HepG2 (cell line): ENCODE data around the gene FBXW4. TPM values are rescaled to one million over a fixed set of nuclear protein-coding genes. Genes with fewer than 3 reads are reported as not detected.
A peak's percentile ranks its signal among the peaks of the same experiment; 100 is the strongest.

Source experiments
- EZH2 ChIP-seq: conservative IDR thresholded peaks from 2 replicates; pipeline ENCODE4 v1.6.1; 2012; ENCODE audit warnings: mild to moderate bottlenecking, low read depth, low read length, moderate library complexity
- FOSL2 ChIP-seq: sonication (generic); formaldehyde crosslinking; IDR thresholded peaks from 2 replicates; pipeline ENCODE4 v1.4.0; 2020; ENCODE audit warnings: missing genetic modification reagents
- JDP2 ChIP-seq: sonication (generic); formaldehyde crosslinking; IDR thresholded peaks from 2 replicates; pipeline ENCODE4 v1.8.1; 2022; ENCODE audit warnings: missing genetic modification reagents, borderline replicate concordance
- NBN ChIP-seq: fragments of 450-650 bp; conservative IDR thresholded peaks from 2 replicates; pipeline ENCODE4 v1.6.1; 2017
- NFE2 ChIP-seq: sonication (generic); formaldehyde crosslinking; IDR thresholded peaks from 2 replicates; pipeline ENCODE4 v1.4.0; 2020; ENCODE audit warnings: missing genetic modification reagents
- PITX1 ChIP-seq: sonication (generic); formaldehyde crosslinking; IDR thresholded peaks from 2 replicates; pipeline ENCODE4 v1.5.1; 2020; ENCODE audit warnings: mild to moderate bottlenecking, missing genetic modification reagents
- RXRB ChIP-seq: IDR thresholded peaks from 2 replicates; pipeline ENCODE4 v1.6.1; 2016; ENCODE audit warnings: borderline replicate concordance, missing genetic modification reagents, missing compliant biosample characterization
- TBP ChIP-seq: sonication (generic); formaldehyde crosslinking; IDR thresholded peaks from 2 replicates; pipeline ENCODE4 v1.5.0; 2020; ENCODE audit warnings: missing genetic modification reagents
- ZNF124 ChIP-seq: sonication (generic); formaldehyde crosslinking; IDR thresholded peaks from 2 replicates; pipeline ENCODE4 v1.4.0; 2020; ENCODE audit warnings: missing genetic modification reagents
- ZNF251 ChIP-seq: sonication (generic); formaldehyde crosslinking; IDR thresholded peaks from 2 replicates; pipeline ENCODE4 v1.9.0; 2021; ENCODE audit warnings: mild to moderate bottlenecking, missing genetic modification reagents
- ZNF510 ChIP-seq: sonication (generic); formaldehyde crosslinking; IDR thresholded peaks from 2 replicates; pipeline ENCODE4 v1.4.0; 2020; ENCODE audit warnings: low read depth, mild to moderate bottlenecking, missing genetic modification reagents
- ZNF768 ChIP-seq: sonication (generic); formaldehyde crosslinking; IDR thresholded peaks from 2 replicates; pipeline ENCODE4 v1.4.0; 2020; ENCODE audit warnings: missing genetic modification reagents
- ZNF776 ChIP-seq: sonication (generic); formaldehyde crosslinking; IDR thresholded peaks from 2 replicates; pipeline ENCODE4 v1.4.0; 2020; ENCODE audit warnings: mild to moderate bottlenecking, missing genetic modification reagents
- ZSCAN25 ChIP-seq: sonication (generic); formaldehyde crosslinking; IDR thresholded peaks from 2 replicates; pipeline ENCODE4 v1.8.0; 2022; ENCODE audit warnings: mild to moderate bottlenecking, missing genetic modification reagents
- polyA plus RNA-seq, 8 experiments: library from polyadenylated mRNA; depleted of rRNA in 3 of 8; stranded (reverse) in 7 of 8; unstranded in 1 of 8; fragments of >200 nt; fragmentation: Illumina TruSeq in 4 of 8; extraction: Trizol in 4 of 8; gene quantifications; 2 replicates each; pipeline versions ENCODE4 v1.2.1 to v1.2.3, GENCODE V29; 2011 to 2016; ENCODE audit warnings: low read depth in 4 of 8, missing spikeins in 1 of 8, mixed read lengths in 1 of 8; ENCODE audit not compliant: insufficient read depth in 1 of 8
- total RNA-seq, 5 experiments: library from RNA; depleted of rRNA; stranded (reverse); fragments of >200 nt; fragmentation: Illumina TruSeq; extraction: Trizol; gene quantifications; 2 replicates each; pipeline ENCODE4 v1.2.3, GENCODE V29; 2016; ENCODE audit warnings: low read depth in 1 of 5
- TF ChIP-seq, protein P1 (sequence below): sonication (generic); formaldehyde crosslinking; IDR thresholded peaks from 2 replicates; pipeline ENCODE4 v1.8.0; 2022; ENCODE audit warnings: mild to moderate bottlenecking, missing genetic modification reagents, moderate library complexity
- TF ChIP-seq, protein P2 (sequence below): sonication (generic); formaldehyde crosslinking; IDR thresholded peaks from 2 replicates; pipeline ENCODE4 v1.4.0; 2020; ENCODE audit warnings: low read depth, missing genetic modification reagents
- TF ChIP-seq, protein P3 (sequence below): sonication (generic); formaldehyde crosslinking; IDR thresholded peaks from 2 replicates; pipeline ENCODE4 v1.4.0; 2020; ENCODE audit warnings: missing genetic modification reagents
- TF ChIP-seq, protein P4 (sequence below): sonication (generic); formaldehyde crosslinking; IDR thresholded peaks from 2 replicates; pipeline ENCODE4 v1.8.0; 2022; ENCODE audit warnings: missing genetic modification reagents, mild to moderate bottlenecking, borderline replicate concordance
- TF ChIP-seq, protein P5 (sequence below): sonication (generic); formaldehyde crosslinking; IDR thresholded peaks from 2 replicates; pipeline ENCODE4 v1.4.0; 2020; ENCODE audit warnings: mild to moderate bottlenecking, missing genetic modification reagents
- TF ChIP-seq, protein P6 (sequence below): sonication (generic); formaldehyde crosslinking; conservative IDR thresholded peaks from 2 replicates; pipeline ENCODE4 v1.8.0; 2022; ENCODE audit warnings: low read depth, missing genetic modification reagents

FBXW4 gene
- total and polyA plus RNA-seq, 2 of the 13 experiments (the other 11 are each of a cell fraction or from before 2014, with no cell fraction given) = 23.5 to 33.7 TPM

DNA sequence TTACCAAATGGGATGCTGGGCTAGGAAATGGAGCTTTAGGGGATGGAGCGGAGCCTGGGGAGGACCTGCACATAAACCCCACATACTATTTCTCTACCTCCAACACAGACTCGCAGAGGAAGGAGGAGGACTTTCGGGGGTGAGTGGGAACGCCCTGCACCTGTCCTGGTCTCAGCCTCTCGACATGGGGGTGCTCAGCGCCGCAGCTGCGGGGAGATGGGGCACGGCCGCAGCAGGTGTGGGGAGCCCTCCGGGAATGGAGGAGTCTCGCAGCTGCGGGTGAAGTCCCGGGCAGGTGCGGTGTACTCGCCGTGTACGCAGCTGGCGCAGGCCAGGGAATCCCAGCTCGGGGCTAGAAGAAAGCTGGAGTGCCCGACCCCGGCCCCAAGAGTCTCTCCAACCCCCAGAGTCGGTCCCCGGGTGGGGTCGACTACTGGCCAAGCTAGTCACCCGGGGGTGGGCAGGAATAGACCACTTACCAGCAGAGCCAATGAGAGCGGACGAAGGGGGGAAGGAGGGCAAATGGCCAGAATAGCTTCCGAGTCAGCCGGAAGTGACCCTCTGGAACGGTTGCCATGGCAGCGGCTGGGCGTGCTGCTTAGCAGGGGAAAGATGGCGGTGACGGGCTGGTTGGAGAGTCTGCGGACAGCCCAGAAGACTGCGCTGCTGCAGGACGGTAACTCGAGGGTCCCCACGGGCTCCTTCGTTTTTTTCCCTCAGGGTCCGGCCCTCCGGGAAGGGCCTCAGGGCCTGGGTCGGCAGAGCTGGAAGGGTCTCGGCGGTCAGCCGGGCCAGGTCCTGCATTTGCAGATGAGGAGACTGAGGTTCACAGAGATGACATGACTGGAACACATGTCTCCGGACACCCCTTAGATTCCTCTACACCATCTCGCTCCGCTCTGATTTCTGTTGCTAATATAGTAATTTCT is 107.0 kb downstream of the FBXW4 start, which contains the start of the genes DPCD and POLL (continued):
- TF ChIP-seq, protein P1, sequence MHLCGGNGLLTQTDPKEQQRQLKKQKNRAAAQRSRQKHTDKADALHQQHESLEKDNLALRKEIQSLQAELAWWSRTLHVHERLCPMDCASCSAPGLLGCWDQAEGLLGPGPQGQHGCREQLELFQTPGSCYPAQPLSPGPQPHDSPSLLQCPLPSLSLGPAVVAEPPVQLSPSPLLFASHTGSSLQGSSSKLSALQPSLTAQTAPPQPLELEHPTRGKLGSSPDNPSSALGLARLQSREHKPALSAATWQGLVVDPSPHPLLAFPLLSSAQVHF = no peak
- TF ChIP-seq, protein P2, sequence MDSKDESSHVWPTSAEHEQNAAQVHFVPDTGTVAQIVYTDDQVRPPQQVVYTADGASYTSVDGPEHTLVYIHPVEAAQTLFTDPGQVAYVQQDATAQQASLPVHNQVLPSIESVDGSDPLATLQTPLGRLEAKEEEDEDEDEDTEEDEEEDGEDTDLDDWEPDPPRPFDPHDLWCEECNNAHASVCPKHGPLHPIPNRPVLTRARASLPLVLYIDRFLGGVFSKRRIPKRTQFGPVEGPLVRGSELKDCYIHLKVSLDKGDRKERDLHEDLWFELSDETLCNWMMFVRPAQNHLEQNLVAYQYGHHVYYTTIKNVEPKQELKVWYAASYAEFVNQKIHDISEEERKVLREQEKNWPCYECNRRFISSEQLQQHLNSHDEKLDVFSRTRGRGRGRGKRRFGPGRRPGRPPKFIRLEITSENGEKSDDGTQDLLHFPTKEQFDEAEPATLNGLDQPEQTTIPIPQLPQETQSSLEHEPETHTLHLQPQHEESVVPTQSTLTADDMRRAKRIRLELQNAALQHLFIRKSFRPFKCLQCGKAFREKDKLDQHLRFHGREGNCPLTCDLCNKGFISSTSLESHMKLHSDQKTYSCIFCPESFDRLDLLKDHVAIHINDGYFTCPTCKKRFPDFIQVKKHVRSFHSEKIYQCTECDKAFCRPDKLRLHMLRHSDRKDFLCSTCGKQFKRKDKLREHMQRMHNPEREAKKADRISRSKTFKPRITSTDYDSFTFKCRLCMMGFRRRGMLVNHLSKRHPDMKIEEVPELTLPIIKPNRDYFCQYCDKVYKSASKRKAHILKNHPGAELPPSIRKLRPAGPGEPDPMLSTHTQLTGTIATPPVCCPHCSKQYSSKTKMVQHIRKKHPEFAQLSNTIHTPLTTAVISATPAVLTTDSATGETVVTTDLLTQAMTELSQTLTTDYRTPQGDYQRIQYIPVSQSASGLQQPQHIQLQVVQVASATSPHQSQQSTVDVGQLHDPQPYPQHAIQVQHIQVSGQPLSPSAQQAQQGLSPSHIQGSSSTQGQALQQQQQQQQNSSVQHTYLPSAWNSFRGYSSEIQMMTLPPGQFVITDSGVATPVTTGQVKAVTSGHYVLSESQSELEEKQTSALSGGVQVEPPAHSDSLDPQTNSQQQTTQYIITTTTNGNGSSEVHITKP (CRISPR knock-in tag) = peak; percentile 87; the same call in 1 of the 2 replicates
- TF ChIP-seq PITX1 (CRISPR knock-in tag) (peak; percentile 69; the same call in 1 of the 2 replicates), NFE2 (CRISPR knock-in tag) (no peak), RXRB (CRISPR knock-in tag) (no peak), ZNF776 (CRISPR knock-in tag) (no peak; the same call in 1 of the 2 replicates), FOSL2 (peak; percentile 37; the same call in 1 of the 2 replicates), TBP (CRISPR knock-in tag) (no peak), ZSCAN25 (CRISPR knock-in tag) (peak; percentile 64; the same call in 1 of the 2 replicates), NBN (no peak), ZNF510 (CRISPR knock-in tag) (no peak), ZNF251 (no peak), ZNF124 (no peak; the same call in 1 of the 2 replicates), EZH2 (no peak), ZNF768 (CRISPR knock-in tag) (peak; percentile 14; the same call in 1 of the 2 replicates), JDP2 (CRISPR knock-in tag) (no peak)
- TF ChIP-seq, protein P3, sequence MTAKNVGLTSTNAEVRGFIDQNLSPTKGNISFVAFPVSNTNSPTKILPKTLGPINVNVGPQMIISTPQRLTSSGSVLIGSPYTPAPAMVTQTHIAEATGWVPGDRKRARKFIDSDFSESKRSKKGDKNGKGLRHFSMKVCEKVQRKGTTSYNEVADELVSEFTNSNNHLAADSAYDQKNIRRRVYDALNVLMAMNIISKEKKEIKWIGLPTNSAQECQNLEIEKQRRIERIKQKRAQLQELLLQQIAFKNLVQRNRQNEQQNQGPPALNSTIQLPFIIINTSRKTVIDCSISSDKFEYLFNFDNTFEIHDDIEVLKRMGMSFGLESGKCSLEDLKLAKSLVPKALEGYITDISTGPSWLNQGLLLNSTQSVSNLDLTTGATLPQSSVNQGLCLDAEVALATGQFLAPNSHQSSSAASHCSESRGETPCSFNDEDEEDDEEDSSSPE = no peak
- TF ChIP-seq, protein P4, sequence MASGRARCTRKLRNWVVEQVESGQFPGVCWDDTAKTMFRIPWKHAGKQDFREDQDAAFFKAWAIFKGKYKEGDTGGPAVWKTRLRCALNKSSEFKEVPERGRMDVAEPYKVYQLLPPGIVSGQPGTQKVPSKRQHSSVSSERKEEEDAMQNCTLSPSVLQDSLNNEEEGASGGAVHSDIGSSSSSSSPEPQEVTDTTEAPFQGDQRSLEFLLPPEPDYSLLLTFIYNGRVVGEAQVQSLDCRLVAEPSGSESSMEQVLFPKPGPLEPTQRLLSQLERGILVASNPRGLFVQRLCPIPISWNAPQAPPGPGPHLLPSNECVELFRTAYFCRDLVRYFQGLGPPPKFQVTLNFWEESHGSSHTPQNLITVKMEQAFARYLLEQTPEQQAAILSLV = no peak
- TF ChIP-seq, protein P5, sequence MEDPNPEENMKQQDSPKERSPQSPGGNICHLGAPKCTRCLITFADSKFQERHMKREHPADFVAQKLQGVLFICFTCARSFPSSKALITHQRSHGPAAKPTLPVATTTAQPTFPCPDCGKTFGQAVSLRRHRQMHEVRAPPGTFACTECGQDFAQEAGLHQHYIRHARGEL (CRISPR knock-in tag) = no peak
- TF ChIP-seq, protein P6, sequence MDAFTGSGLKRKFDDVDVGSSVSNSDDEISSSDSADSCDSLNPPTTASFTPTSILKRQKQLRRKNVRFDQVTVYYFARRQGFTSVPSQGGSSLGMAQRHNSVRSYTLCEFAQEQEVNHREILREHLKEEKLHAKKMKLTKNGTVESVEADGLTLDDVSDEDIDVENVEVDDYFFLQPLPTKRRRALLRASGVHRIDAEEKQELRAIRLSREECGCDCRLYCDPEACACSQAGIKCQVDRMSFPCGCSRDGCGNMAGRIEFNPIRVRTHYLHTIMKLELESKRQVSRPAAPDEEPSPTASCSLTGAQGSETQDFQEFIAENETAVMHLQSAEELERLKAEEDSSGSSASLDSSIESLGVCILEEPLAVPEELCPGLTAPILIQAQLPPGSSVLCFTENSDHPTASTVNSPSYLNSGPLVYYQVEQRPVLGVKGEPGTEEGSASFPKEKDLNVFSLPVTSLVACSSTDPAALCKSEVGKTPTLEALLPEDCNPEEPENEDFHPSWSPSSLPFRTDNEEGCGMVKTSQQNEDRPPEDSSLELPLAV (CRISPR knock-in tag) = no peak
